Measurements from ENCODE around the gene PPP2R5C.
"Not testable (repeated sequence)": the region's sequence is repeated elsewhere in the genome, so short reads cannot be mapped to it uniquely, and the experiment has no call there.

DNA sequence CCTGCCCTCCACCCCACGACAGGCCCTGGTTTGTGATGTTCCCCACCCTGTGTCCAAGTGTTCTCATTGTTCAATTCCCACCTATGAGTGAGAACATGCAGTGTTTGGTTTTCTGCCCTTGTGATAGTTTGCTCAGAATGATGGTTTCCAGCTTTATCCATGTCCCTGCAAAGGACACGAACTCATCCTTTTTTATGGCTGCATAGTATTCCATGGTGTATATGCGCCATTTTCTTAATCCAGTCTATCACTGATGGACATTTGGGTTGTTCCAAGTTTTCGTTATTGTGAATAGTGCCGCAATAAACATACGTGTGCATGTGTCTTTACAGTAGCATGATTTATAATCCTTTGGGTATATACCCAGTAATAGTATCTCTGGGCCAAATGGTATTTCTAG is 17.1 kb upstream of the PPP2R5C start:
- TF ChIP-seq, protein P1, sequence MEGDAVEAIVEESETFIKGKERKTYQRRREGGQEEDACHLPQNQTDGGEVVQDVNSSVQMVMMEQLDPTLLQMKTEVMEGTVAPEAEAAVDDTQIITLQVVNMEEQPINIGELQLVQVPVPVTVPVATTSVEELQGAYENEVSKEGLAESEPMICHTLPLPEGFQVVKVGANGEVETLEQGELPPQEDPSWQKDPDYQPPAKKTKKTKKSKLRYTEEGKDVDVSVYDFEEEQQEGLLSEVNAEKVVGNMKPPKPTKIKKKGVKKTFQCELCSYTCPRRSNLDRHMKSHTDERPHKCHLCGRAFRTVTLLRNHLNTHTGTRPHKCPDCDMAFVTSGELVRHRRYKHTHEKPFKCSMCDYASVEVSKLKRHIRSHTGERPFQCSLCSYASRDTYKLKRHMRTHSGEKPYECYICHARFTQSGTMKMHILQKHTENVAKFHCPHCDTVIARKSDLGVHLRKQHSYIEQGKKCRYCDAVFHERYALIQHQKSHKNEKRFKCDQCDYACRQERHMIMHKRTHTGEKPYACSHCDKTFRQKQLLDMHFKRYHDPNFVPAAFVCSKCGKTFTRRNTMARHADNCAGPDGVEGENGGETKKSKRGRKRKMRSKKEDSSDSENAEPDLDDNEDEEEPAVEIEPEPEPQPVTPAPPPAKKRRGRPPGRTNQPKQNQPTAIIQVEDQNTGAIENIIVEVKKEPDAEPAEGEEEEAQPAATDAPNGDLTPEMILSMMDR (IDR thresholded peaks at IDR 0.05): not testable (repeated sequence)
- TF ChIP-seq POLR2A (IDR thresholded peaks at IDR 0.05): not testable (repeated sequence)

Data from uterus (tissue), 2 donors.